ENCODE data around the gene TOMM40.

The TOMM40 gene

DNA sequence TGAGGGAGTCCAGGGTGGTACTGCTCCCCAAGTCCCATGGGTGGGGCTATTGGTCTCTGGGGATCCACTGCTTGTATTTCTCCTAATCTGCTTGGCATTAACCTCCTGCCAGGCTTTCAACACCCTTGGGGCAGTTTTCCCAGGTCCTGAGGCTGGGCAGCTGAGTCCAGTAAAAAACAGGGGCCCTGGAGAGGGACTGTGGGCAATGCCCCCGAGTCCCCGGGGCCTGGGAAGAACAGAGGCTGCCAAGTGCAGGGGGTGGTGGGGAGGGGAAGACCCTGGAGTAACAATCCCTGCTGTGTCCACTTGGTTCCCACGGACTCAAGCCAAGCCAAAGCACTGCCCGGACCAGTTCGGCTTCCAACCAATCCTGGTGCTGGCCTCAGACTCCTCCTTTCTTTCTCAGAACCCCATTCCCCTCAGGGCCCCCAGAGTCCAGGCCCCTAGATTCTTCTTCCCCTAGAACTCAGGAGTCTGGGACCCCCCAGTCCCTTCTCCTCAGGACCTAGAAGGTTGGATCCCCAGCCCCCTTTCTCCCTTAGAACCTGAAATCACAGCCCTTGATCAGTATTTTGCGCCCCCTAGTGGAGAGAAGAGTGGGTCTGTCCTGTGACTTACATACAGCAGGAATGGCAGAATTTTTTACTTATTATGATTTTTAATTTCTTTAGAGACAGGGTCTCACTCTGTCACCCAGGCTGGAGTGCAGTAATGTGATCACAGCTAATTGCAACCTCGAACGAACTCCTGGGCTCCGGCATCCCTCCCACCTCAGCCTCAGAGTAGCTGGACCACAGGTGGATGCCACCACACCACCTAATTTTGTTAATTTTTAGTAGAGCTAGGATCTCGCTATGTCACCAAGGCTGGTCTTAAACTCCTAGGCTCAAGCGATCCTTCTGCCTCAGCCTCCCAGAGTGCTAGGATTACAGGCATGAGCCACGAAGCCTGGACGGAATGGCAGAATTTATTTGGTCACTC, 60.4 kb downstream of the TOMM40 start:
- H3K4me3 ChIP-seq (ENCODE audit: low read length) = no peak overlapping the region
- TF ChIP-seq ZNF274 (IDR thresholded peaks at IDR 0.05; ENCODE audit: low read depth, low read length) = no peak
